Measurements from ENCODE around the gene STXBP5.

The STXBP5 gene

DNA sequence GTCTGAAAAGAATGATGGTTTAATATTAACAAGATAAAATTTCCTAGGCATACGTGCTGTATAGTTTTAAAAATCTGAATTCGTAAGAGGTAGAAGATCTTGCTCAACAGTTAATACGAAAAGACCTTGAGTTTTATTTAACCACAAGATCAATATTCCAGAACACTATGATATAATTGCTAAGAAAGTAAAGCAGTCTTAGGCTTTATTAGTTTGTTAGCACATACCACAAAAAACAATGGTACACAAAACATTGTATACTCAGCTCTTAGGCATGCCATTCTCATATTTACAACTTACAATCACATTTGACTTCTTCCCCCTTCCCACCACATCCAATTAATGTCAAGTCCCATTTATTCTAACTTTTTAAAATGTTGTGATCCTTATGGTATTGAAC lies 24.4 kb upstream of the STXBP5 start:
- no peaks in the 10 kb centered on the region for H3K27me3 ChIP-seq (ENCODE audit: insufficient read depth, insufficient read length)
- H3K36me3 ChIP-seq (ENCODE audit: insufficient read depth, insufficient read length, low read length) = no peaks in the 10 kb centered on the region
- no peak overlapping the region for H3K9ac ChIP-seq (ENCODE audit: insufficient read length, low read depth)
- no peak overlapping the region for H3K4me3 ChIP-seq (ENCODE audit: insufficient read length, low read depth)
- no peak for TF ChIP-seq YY1 (IDR thresholded peaks at IDR 0.05; ENCODE audit: insufficient read depth, insufficient read length)
- no peaks in the 10 kb centered on the region for H3K9me3 ChIP-seq (ENCODE audit: insufficient read depth, low read length)
- H3K4me1 ChIP-seq (ENCODE audit: insufficient read depth, insufficient read length) = no peaks in the 10 kb centered on the region
- no peak for DNase-seq (ENCODE audit: low read depth, low spot score)

DNA sequence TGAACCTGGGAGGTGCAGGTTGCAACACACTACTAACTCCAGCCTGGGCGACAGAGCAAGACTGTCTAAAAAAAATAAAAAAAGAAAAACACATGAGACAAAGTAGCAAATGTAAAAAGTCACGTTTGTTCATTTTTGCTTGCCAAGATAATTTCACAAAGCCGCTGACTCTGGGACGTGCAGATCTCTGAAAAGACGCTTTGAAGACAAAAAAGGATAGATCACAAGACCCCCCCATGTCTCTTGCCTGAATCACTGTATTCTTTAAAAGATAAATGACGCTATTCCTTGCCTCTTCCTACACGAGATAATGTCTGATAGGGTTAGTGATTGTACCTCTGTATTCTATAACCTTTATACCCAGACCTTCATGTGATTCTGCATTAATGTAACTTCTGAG lies 23.3 kb upstream of the STXBP5 start:
- Histone ChIP-seq H3K9me3 (ENCODE audit: insufficient read depth, low read length) (no peaks in the 10 kb centered on the region), H3K4me1 (ENCODE audit: insufficient read depth, insufficient read length) (no peaks in the 10 kb centered on the region), H3K9ac (ENCODE audit: insufficient read length, low read depth) (no peak overlapping the region), H3K27me3 (ENCODE audit: insufficient read depth, insufficient read length) (no peaks in the 10 kb centered on the region), H3K4me3 (ENCODE audit: insufficient read length, low read depth) (no peak overlapping the region), H3K36me3 (ENCODE audit: insufficient read depth, insufficient read length, low read length) (no peaks in the 10 kb centered on the region)
- DNase-seq (ENCODE audit: low read depth, low spot score) = no peak
- TF ChIP-seq SUZ12 (IDR thresholded peaks at IDR 0.05; ENCODE audit: extremely low read depth, insufficient read depth, insufficient read length) (no peak), ZNF274 (IDR thresholded peaks at IDR 0.05; ENCODE audit: low read depth, low read length) (no peak), YY1 (IDR thresholded peaks at IDR 0.05; ENCODE audit: insufficient read depth, insufficient read length) (no peak)

GRCh38 chr6:147184379-147184778 lies 19.8 kb upstream of the STXBP5 start:
- Histone ChIP-seq H3K9me3 (ENCODE audit: insufficient read depth, low read length) (no peaks in the 10 kb centered on the region), H3K36me3 (ENCODE audit: insufficient read depth, insufficient read length, low read length) (no peaks in the 10 kb centered on the region), H3K4me3 (ENCODE audit: insufficient read length, low read depth) (no peak overlapping the region), H3K4me1 (ENCODE audit: insufficient read depth, insufficient read length) (no peaks in the 10 kb centered on the region), H3K27me3 (ENCODE audit: insufficient read depth, insufficient read length) (no peaks in the 10 kb centered on the region), H3K9ac (ENCODE audit: insufficient read length, low read depth) (no peak overlapping the region)
- DNase-seq (ENCODE audit: low read depth, low spot score) = no peak
- TF ChIP-seq SUZ12 (IDR thresholded peaks at IDR 0.05; ENCODE audit: extremely low read depth, insufficient read depth, insufficient read length) = no peak
- no peak for TF ChIP-seq YY1 (IDR thresholded peaks at IDR 0.05; ENCODE audit: insufficient read depth, insufficient read length)
- TF ChIP-seq ZNF274 (IDR thresholded peaks at IDR 0.05; ENCODE audit: low read depth, low read length) = no peak

- no peaks in the 10 kb centered on the region for H3K36me3 ChIP-seq (ENCODE audit: insufficient read depth, insufficient read length, low read length)
- H3K9ac ChIP-seq (ENCODE audit: insufficient read length, low read depth) = no peak overlapping the region
- TF ChIP-seq YY1 (IDR thresholded peaks at IDR 0.05; ENCODE audit: insufficient read depth, insufficient read length) (no peak), ZNF274 (IDR thresholded peaks at IDR 0.05; ENCODE audit: low read depth, low read length) (no peak), SUZ12 (IDR thresholded peaks at IDR 0.05; ENCODE audit: extremely low read depth, insufficient read depth, insufficient read length) (no peak)
- no peaks in the 10 kb centered on the region for H3K4me1 ChIP-seq (ENCODE audit: insufficient read depth, insufficient read length)
- DNase-seq (ENCODE audit: low read depth, low spot score) = no peak
- H3K27me3 ChIP-seq (ENCODE audit: insufficient read depth, insufficient read length) = no peaks in the 10 kb centered on the region
- H3K4me3 ChIP-seq (ENCODE audit: insufficient read length, low read depth) = no peak overlapping the region
- no peaks in the 10 kb centered on the region for H3K9me3 ChIP-seq (ENCODE audit: insufficient read depth, low read length)
Measured at GRCh38 chr6:147185216-147185615, 19.0 kb upstream of the STXBP5 start.

DNA sequence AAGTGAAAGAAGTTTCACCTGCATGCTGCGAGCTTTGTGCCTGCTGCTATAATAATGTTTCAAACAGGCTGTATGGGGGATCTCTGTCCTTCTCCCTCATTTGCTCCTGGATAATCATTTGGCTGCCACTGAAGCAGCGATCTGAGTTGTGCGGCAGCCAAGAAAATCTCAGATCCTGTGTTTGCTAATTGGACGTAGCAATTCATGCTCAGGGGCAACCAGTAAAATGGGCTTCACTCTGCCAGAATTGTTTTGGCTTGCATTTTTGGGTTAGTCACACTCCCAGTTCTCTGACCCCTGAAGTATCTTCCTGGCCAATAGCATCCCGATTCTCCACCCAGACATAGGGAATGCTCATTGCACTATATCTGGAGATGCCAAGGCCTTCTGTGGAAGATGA lies 13.7 kb upstream of the STXBP5 start:
- H3K4me1 ChIP-seq (ENCODE audit: insufficient read depth, insufficient read length) = no peaks in the 10 kb centered on the region
- no peaks in the 10 kb centered on the region for H3K27me3 ChIP-seq (ENCODE audit: insufficient read depth, insufficient read length)
- no peak overlapping the region for H3K4me3 ChIP-seq (ENCODE audit: insufficient read length, low read depth)
- no peak overlapping the region for H3K9ac ChIP-seq (ENCODE audit: insufficient read length, low read depth)
- no peak for TF ChIP-seq YY1 (IDR thresholded peaks at IDR 0.05; ENCODE audit: insufficient read depth, insufficient read length)
- TF ChIP-seq SUZ12 (IDR thresholded peaks at IDR 0.05; ENCODE audit: extremely low read depth, insufficient read depth, insufficient read length) = no peak
- TF ChIP-seq ZNF274 (IDR thresholded peaks at IDR 0.05; ENCODE audit: low read depth, low read length) = no peak
- DNase-seq (ENCODE audit: low read depth, low spot score) = no peak
- H3K36me3 ChIP-seq (ENCODE audit: insufficient read depth, insufficient read length, low read length) = no peaks in the 10 kb centered on the region
- H3K9me3 ChIP-seq (ENCODE audit: insufficient read depth, low read length) = no peaks in the 10 kb centered on the region

- no peak for DNase-seq (ENCODE audit: low read depth, low spot score)
- H3K36me3 ChIP-seq (ENCODE audit: insufficient read depth, insufficient read length, low read length) = no peaks in the 10 kb centered on the region
- no peaks in the 10 kb centered on the region for H3K4me1 ChIP-seq (ENCODE audit: insufficient read depth, insufficient read length)
- H3K9me3 ChIP-seq (ENCODE audit: insufficient read depth, low read length) = no peaks in the 10 kb centered on the region
- H3K27me3 ChIP-seq (ENCODE audit: insufficient read depth, insufficient read length) = no peaks in the 10 kb centered on the region
- TF ChIP-seq SUZ12 (IDR thresholded peaks at IDR 0.05; ENCODE audit: extremely low read depth, insufficient read depth, insufficient read length) = no peak
- no peak for TF ChIP-seq YY1 (IDR thresholded peaks at IDR 0.05; ENCODE audit: insufficient read depth, insufficient read length)
- TF ChIP-seq ZNF274 (IDR thresholded peaks at IDR 0.05; ENCODE audit: low read depth, low read length) = no peak
- H3K4me3 ChIP-seq (ENCODE audit: insufficient read length, low read depth) = no peak overlapping the region
- no peak overlapping the region for H3K9ac ChIP-seq (ENCODE audit: insufficient read length, low read depth)
Measured at GRCh38 chr6:147192278-147192911, 11.8 kb upstream of the STXBP5 start.

DNA sequence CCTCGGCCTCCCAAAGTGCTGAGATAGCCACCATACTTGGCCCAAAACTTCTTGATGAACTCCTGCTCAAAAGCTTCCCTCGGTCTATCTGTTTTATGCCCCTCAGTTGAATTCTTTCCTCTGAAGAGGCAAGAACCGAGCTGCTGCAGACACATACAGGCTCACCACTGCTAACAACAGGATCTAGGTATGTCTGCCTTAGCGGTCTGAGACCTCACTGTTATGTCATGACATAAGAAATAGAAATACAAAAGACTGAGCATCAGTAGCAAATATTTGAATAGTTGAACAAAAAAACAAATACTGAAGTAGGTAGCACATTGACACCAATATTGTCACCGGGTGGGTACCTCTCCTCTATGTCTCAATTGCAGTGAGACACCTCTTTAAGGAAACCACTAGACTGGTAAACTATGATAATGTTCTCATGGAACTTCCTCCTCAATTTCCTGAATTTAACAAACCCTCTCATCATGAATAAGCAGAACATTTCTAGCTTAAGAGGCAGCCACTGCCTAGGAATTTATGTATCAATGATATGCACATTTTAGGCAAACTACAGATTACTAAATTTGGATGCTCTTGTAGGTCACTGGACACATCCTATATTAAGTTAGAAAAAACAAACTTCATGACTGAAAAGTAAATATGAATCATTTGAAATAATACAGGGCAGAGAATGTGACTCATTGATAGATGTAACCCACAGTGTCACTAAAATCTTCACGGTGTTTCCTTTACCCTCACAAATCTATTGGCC lies 9.4 kb upstream of the STXBP5 start:
- no peaks in the 10 kb centered on the region for H3K27me3 ChIP-seq (ENCODE audit: insufficient read depth, insufficient read length)
- H3K36me3 ChIP-seq (ENCODE audit: insufficient read depth, insufficient read length, low read length) = no peaks in the 10 kb centered on the region
- DNase-seq (ENCODE audit: low read depth, low spot score) = no peak
- TF ChIP-seq SUZ12 (IDR thresholded peaks at IDR 0.05; ENCODE audit: extremely low read depth, insufficient read depth, insufficient read length) = no peak
- TF ChIP-seq YY1 (IDR thresholded peaks at IDR 0.05; ENCODE audit: insufficient read depth, insufficient read length) = no peak
- TF ChIP-seq ZNF274 (IDR thresholded peaks at IDR 0.05; ENCODE audit: low read depth, low read length) = no peak
- H3K4me1 ChIP-seq (ENCODE audit: insufficient read depth, insufficient read length) = no peaks in the 10 kb centered on the region
- no peak overlapping the region for H3K9ac ChIP-seq (ENCODE audit: insufficient read length, low read depth)
- no peaks in the 10 kb centered on the region for H3K9me3 ChIP-seq (ENCODE audit: insufficient read depth, low read length)
- no peak overlapping the region for H3K4me3 ChIP-seq (ENCODE audit: insufficient read length, low read depth)
